Measurements from ENCODE around the gene CEP128.

CEP128 gene

GRCh38 chr14:80713076-80713850 is 228.3 kb downstream of the CEP128 start:
- no peak for DNase-seq (ENCODE audit: low read depth)
- H3K4me3 ChIP-seq (ENCODE audit: low read depth, low read length) = no peak overlapping the region

GRCh38 chr14:80705241-80705980 is 236.1 kb downstream of the CEP128 start:
- no peak for DNase-seq (ENCODE audit: low read depth)
- H3K4me3 ChIP-seq (ENCODE audit: low read depth, low read length) = no peak overlapping the region

- no peak overlapping the region for H3K4me3 ChIP-seq (ENCODE audit: low read depth, low read length)
- DNase-seq (ENCODE audit: low read depth) = no peak
Measured at GRCh38 chr14:80700601-80701000, 240.9 kb downstream of the CEP128 start.

- H3K4me3 ChIP-seq (ENCODE audit: low read depth, low read length) = no peak overlapping the region
- DNase-seq (ENCODE audit: low read depth) = no peak
Measured at GRCh38 chr14:80699861-80700260, 241.7 kb downstream of the CEP128 start.

GRCh38 chr14:80698974-80699373 is 242.6 kb downstream of the CEP128 start:
- H3K4me3 ChIP-seq (ENCODE audit: low read depth, low read length) = no peak overlapping the region
- no peak for DNase-seq (ENCODE audit: low read depth)

- no peak for DNase-seq (ENCODE audit: low read depth)
- H3K4me3 ChIP-seq (ENCODE audit: low read depth, low read length) = no peak overlapping the region
Measured at GRCh38 chr14:80695869-80696268, 245.7 kb downstream of the CEP128 start.

GRCh38 chr14:80692903-80693302 is 248.6 kb downstream of the CEP128 start:
- no peak overlapping the region for H3K4me3 ChIP-seq (ENCODE audit: low read depth, low read length)
- DNase-seq (ENCODE audit: low read depth) = no peak

- no peak overlapping the region for H3K4me3 ChIP-seq (ENCODE audit: low read depth, low read length)
- DNase-seq (ENCODE audit: low read depth) = no peak
Measured at GRCh38 chr14:80681651-80682050, 259.9 kb downstream of the CEP128 start.

GRCh38 chr14:80679273-80679672 is 262.3 kb downstream of the CEP128 start:
- no peak overlapping the region for H3K4me3 ChIP-seq (ENCODE audit: low read depth, low read length)
- DNase-seq (ENCODE audit: low read depth) = no peak

- DNase-seq (ENCODE audit: low read depth) = no peak
- no peak overlapping the region for H3K4me3 ChIP-seq (ENCODE audit: low read depth, low read length)
Measured at GRCh38 chr14:80678436-80678835, 263.1 kb downstream of the CEP128 start.

- no peak for DNase-seq (ENCODE audit: low read depth)
Measured at GRCh38 chr14:80669426-80669825, 272.1 kb downstream of the CEP128 start.

GRCh38 chr14:80664576-80664975 is 277.0 kb downstream of the CEP128 start:
- H3K4me3 ChIP-seq (ENCODE audit: low read depth, low read length) = no peak overlapping the region
- no peak for DNase-seq (ENCODE audit: low read depth)

More at GRCh38 chr14:80669426-80669825, 272.1 kb downstream of the CEP128 start:
- no peak overlapping the region for H3K4me3 ChIP-seq (ENCODE audit: low read depth, low read length)

GRCh38 chr14:80663541-80663940 is 278.0 kb downstream of the CEP128 start:
- no peak overlapping the region for H3K4me3 ChIP-seq (ENCODE audit: low read depth, low read length)
- no peak for DNase-seq (ENCODE audit: low read depth)

- H3K4me3 ChIP-seq (ENCODE audit: low read depth, low read length) = no peak overlapping the region
- DNase-seq (ENCODE audit: low read depth) = no peak
Measured at GRCh38 chr14:80659783-80660182, 281.8 kb downstream of the CEP128 start.

- no peak for DNase-seq (ENCODE audit: low read depth)
- no peak overlapping the region for H3K4me3 ChIP-seq (ENCODE audit: low read depth, low read length)
Measured at GRCh38 chr14:80658733-80659132, 282.8 kb downstream of the CEP128 start.

- no peak overlapping the region for H3K4me3 ChIP-seq (ENCODE audit: low read depth, low read length)
- no peak for DNase-seq (ENCODE audit: low read depth)
Measured at GRCh38 chr14:80658155-80658554, 283.4 kb downstream of the CEP128 start.

GRCh38 chr14:80653956-80654355 is 287.6 kb downstream of the CEP128 start:
- DNase-seq (ENCODE audit: low read depth) = no peak

GRCh38 chr14:80645667-80646413 is 295.7 kb downstream of the CEP128 start:
- DNase-seq (ENCODE audit: low read depth) = no peak
- H3K4me3 ChIP-seq (ENCODE audit: low read depth, low read length) = no peak overlapping the region

More at GRCh38 chr14:80653956-80654355, 287.6 kb downstream of the CEP128 start:
- no peak overlapping the region for H3K4me3 ChIP-seq (ENCODE audit: low read depth, low read length)

- H3K4me3 ChIP-seq (ENCODE audit: low read depth, low read length) = no peak overlapping the region
- DNase-seq (ENCODE audit: low read depth) = no peak
Measured at GRCh38 chr14:80644826-80645225, 296.7 kb downstream of the CEP128 start.

Measured in skeletal muscle cell (primary cell).